ENCODE measurements around the gene MECP2.
A peak's percentile ranks its signal among the peaks of the same experiment; 100 is the strongest.

Gene MECP2

GRCh38 chrX:154030715-154031305 lies 66.7 kb downstream of the MECP2 start:
- DNase-seq = no peak

GRCh38 chrX:154030266-154030665 lies 67.3 kb downstream of the MECP2 start:
- no peak for DNase-seq

GRCh38 chrX:154029439-154029838 lies 68.1 kb downstream of the MECP2 start:
- DNase-seq = no peak

- DNase-seq = no peak
Observed at GRCh38 chrX:154028502-154029184, 68.9 kb downstream of the MECP2 start.

- DNase-seq = no peak
Observed at GRCh38 chrX:154027986-154028385, 69.5 kb downstream of the MECP2 start.

- DNase-seq = no peak
Observed at GRCh38 chrX:154027022-154027402, 70.5 kb downstream of the MECP2 start.

GRCh38 chrX:154026136-154027021 lies 71.1 kb downstream of the MECP2 start:
- DNase-seq = no peak

- no peak for DNase-seq
Observed at GRCh38 chrX:154025230-154025629, 72.3 kb downstream of the MECP2 start.

- no peak for DNase-seq
Observed at GRCh38 chrX:154024271-154024670, 73.2 kb downstream of the MECP2 start.

- DNase-seq = no peak
Observed at GRCh38 chrX:154023276-154024000, 74.1 kb downstream of the MECP2 start.

- no peak for DNase-seq
Observed at GRCh38 chrX:154022108-154022507, 75.4 kb downstream of the MECP2 start.

- DNase-seq = no peak
Observed at GRCh38 chrX:154021131-154021611, 76.3 kb downstream of the MECP2 start.

GRCh38 chrX:154020536-154021115 lies 76.9 kb downstream of the MECP2 start:
- no peak for DNase-seq

GRCh38 chrX:154019633-154020528 lies 77.6 kb downstream of the MECP2 start, which contains the start of gene IRAK1:
Gene IRAK1 (minus strand): TSS chrX:154019902. CDS start chrX:154019812, 90 bp downstream.
- peak in 1 of 2 experiments; percentile 14 for DNase-seq

- DNase-seq = no peak
Observed at GRCh38 chrX:154019061-154019621, 78.4 kb downstream of the MECP2 start.

- no peak for DNase-seq
Observed at GRCh38 chrX:154018518-154019060, 78.9 kb downstream of the MECP2 start.

GRCh38 chrX:154017766-154018517 lies 79.6 kb downstream of the MECP2 start:
- no peak for DNase-seq

- DNase-seq = no peak
Observed at GRCh38 chrX:154016366-154017076, 81.0 kb downstream of the MECP2 start.

GRCh38 chrX:154015581-154016264 lies 81.8 kb downstream of the MECP2 start:
- no peak for DNase-seq
